ENCODE data around the gene TOP2B. TPM values are rescaled to one million over a fixed set of nuclear protein-coding genes. Genes with fewer than 3 reads are reported as not detected.

The TOP2B gene
- total RNA-seq, 1 donor from 2014 or later = 72.0 TPM

DNA sequence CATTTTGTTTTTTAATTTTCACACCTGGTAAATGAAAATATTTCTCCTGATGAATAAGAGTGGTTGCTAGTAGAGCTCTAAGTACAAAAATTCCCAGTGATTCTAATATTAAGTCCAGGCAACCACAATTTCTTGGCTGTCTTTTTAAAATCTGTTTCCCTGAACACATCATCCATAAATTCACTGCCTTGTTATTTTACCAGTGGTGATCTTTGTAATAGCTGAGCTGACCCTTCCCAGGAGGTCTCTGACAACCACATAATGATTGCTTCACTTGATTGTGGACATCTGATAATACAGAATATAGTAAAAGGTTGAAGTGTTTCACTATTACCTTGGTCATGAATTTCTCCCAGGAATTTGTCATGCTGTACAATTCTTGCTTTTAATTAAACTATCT lies 13.9 kb upstream of the TOP2B start:
- DNase-seq (ENCODE audit: low spot score) = no peak

DNA sequence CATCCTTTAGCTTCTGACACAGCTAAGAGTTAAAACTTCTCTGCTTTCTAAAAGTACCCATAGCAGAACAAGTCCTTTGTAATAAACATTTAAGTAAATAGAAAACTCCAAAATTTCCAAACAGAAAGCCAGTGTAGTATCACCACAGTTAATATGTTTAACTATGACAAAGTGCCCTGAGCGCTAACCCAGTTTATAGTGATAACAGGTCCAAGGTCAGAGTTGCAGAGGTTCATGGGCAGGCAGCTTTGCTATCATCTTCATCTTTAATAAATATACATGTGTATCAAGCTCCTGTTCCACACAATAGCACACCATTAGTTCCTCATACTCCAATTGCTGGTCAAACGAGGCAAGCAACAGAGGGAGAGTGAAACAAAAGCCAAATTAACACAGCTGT lies 12.4 kb upstream of the TOP2B start:
- no peak for DNase-seq (ENCODE audit: low spot score)

DNA sequence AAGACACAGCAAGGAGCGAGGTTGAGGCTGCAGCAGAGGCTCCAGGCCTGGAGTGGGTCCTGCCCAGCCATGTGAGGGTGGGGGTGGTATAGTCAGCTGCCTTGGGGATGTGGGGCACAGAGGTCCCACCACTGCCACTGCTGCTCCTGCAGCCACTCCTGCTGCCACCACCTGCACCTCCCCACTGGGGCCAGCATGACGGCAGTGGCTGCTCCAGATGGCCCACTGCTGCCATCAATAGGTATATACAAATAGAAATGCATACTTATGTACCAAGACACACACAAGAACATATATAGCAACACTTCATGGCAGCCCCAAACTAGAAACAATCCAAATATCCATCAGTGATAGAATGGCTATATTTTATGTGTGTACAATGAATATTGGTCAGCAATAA lies 10.0 kb upstream of the TOP2B start:
- no peak for DNase-seq (ENCODE audit: low spot score)

DNA sequence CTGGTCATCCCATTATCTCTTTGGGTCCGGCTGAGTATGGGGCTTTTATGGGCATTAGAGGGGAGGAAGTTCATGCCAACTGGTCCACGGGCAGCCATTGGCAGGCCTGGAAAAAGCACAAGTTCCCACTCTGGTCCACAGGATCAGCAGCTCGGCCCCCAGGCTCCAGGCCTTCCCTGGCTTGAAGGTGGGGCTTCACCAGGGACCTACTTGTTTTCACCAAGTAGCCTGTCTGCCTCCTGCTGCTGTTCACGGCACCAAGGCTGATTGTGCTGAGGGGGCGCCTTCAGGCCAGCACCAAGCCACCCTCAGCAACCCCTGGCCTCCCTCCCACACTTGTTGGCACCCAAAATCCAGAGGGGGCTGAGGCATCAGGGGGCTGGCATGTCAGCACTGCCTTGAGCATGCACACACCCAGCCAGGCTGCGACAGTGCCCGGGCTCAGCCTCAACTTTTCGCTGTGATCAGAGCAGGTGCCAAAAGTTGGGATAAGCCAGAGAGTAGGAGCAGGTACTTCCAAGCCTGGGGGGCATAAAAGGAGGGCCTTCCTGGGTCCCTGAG lies 9.1 kb upstream of the TOP2B start:
- no peak for DNase-seq (ENCODE audit: low spot score)

DNA sequence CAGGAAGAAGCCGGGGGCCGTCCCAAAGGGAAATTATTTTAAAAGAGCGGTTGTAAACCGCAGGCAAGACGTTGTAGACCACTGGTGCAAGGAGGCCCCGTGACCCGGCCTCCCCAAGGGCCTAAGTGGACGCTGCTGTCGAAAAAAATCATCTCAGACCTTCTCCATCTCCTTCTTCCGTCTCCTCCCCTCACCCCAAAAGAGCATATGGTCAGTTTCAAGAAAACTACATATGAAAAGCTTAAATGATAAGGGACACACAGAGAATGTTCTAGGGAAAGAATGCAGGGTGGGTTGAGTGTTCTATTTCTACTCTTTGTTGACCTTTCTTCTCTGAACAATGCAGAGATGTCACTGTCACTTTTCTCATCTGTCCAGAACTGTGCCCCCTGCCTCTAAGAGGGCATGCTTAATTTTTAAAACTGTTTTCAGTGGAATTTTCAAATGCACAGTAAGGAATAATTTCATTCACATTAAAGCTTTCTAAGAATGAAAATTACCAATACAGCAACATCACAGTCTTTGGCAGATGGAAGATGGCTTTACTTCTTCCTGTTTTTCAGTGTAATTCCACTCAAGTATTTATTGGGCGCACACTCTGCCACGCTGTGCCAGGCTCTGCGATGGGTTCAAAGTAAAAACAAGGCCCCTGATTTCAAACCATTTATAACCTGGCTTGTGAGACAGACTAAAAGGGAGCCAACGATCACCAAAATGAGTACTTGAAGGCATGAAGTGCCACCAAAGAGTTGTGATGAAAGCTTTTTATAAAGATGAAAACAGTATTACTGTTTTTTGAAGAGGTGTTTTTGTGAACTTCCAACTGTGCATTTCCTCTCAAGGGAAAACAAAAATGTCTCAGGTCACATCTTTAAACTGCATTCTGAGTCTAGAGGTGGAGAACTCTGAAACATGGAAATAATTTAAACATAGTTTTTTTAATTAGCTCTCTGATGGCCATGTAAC lies 891 bp upstream of the TOP2B start:
- no peak for DNase-seq (ENCODE audit: low spot score)

DNA sequence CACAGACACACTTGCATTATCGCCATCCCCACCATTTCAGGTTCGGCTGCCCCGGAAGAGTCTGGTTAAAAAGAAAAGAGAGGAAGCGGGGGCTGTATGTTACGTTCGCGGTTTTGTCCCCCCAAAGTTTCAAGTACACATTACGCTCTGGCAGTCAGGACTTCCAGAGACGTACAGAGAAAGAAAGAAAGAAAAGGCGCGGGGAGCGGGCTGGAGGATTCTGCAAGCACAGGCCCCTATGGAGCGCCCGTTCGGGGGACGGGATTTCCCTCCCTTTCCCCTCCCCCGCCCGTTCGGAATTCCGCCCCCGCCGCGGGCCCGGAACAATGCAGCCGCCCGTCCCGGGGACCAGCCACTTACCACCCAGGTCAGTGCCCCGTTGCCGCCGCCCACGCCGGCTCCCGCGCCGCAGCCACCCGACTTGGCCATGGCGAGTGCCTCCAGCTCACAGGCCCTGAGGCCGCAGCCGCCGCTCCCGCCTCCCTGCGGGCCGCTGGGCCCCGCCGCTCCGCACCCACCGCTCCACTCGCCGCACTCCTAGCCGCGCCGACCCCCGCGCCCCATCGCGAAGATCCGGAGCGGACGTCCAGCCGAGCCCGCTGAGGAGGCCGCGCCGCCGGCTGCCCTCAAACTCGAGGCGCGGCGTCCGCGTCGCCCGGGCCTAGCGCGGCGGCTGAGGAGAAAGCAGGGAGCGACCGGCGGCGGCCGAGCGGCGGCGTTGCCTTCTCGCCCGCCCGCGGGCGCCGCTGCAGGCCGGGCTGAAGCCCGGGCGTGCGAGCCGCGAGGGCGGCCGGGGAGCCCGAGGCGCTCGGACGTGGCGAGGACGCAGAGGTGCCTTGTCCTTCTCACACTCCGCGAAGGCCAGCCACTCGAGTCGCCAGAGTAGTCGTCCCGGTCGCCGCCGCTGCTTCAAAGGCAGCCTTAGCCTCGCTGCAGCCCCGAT lies 567 bp downstream of the TOP2B start:
- peak; percentile 94 for DNase-seq (ENCODE audit: low spot score)

DNA sequence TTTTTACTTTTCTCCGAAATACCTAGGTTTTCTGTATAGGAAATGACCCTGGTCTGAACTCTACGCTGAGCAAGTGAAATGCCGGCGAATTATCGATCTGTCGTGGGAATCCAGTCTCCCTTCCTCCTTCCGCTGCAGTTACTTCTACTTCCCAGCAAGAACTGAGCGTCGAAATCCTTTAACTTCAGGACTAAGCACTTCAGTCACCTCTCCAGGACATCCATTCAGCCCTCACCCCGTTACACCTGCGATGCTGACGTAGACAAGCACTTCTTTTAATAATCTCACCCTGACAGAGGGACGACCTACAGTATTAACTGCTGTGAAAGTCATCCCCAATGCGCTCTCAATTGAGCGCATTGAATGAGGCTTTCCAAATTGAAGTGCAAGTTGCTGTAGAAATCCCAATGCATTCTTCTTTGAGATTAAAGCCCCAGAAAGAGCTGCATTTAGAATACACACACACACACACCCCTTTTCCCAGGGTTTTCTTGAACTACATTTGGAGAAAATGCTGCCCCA lies 1.3 kb downstream of the TOP2B start:
- no peak for DNase-seq (ENCODE audit: low spot score)

DNA sequence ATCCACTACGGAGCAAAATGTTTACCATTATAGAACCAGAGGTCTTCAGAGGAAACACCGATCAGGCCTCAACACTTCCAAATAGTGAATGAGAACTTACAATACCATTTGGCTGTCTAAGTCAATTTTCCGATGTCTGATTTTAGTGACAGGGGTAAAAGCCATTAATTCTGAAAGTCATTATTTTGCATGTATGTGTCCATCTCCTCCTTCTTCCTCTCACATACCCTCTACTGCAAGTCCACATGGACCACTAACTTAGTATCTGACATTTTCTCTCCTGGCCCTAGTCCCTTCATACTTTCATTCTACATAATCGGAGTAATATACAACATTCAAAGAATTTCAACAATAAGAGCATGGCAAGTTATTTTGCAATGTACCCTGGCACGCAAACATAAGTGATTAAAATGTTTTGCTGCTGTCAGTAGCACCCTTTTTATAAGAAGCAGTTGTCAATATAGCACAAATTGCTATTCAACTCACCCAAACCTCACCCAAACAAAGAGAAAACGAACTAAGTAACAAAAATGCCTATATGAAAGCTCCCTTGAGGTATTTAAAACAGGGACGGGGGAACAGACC lies 1.9 kb downstream of the TOP2B start:
- DNase-seq (ENCODE audit: low spot score) = no peak

DNA sequence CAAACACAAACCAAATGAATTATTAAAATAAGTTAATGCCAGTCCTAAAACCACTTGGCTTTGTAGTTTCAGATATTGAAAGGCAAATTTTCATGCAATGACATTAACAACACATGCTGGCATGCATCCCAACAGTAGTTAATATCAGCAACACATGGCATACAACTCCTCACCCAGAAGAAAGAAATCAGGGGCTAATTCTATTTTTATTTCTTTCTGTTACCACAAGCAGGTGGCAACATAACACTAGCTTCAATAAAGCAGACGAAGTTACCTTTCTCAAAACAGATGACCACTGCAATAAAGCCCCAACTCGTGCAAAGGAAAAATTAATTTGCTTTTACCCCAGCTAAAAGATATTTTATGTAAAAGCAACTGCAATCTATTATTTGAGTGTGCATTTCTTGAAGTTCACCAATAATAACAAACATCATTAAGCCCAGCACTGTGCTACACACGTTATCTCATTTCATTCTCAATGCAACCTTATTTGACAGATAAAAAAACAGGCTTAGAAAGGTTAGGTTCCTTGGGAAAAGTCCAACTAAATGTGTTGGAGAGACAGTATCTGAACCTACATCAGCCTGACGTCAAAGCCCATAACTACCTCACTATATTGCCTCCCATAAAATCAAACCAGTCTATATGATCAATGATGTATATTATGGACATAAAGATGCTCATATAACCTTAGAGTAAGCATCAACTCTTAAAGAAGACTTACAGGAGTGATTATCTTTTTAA lies 2.8 kb downstream of the TOP2B start:
- no peak for DNase-seq (ENCODE audit: low spot score)

DNA sequence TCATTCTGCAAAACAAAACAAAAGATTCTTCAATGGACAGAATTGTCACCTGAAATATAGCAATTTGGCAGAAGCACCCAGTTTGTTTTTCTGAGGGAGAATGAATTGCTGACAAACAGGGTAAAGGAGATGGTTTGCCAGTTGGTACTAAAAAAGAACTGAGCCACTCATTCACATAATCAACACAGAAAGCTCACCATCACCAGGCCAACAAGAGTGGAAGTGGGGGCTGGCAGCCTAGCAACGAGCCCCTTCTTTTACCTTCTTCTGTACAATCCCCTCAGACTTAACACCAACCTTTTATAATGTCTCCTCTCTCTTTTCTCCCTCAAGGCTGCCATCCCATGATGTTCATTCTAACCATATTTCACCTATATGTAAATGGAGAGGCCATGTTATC lies 5.9 kb downstream of the TOP2B start:
- DNase-seq (ENCODE audit: low spot score) = no peak

DNA sequence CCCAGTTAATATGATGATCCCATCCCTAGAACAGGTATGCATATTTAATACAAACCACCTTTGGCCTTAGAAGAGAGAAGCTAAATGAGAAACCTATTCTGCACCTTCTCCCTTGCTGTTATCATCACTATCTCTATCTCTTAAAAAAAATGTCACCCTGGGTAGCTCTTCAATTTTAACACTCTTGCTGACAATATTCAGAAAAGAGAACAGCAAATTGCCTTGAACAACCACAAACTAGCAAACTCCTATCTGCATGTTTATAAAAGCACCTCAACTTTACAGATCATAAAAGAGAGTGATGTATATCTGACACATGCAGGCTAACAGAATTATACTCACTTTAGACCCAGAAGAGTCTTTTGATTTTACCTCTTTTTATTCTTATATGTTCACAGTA lies 7.4 kb downstream of the TOP2B start:
- DNase-seq (ENCODE audit: low spot score) = no peak

DNA sequence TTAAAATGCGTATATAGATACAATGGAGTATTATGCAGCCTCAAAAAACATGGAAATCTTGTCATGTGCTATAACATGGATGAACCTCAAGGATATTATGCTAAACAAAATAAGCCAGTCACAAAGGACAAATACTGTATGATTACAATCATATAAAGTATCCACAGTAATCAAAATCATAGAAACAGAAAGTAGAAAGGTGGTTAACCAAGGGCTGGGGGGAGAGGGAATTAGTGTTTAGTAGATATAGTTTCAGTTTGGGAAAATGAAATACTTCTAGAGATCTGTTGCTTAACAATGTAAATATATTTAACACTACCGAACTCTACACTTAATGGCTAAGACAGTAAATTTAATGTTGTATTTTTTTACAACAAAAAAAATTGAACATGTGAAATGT lies 9.0 kb downstream of the TOP2B start:
- no peak for DNase-seq (ENCODE audit: low spot score)

DNA sequence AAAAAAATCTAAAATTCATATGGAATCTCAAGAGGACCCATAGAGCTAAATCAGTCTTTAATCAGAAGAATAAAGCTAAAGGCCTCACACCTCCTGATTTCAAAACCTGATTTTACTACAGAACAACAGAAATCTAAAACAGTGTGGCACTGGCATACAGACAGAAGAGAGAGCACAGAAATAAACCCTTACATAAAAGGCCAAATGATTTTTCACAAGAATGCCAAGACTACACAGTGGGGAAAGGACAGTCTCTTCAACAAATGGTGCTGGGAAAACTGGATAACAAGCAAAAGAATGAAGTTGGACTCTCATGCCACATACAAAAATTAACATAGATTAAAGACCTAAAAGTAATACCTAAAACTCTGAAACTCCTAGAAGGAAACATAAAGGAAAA lies 10.1 kb downstream of the TOP2B start:
- DNase-seq (ENCODE audit: low spot score) = no peak

DNA sequence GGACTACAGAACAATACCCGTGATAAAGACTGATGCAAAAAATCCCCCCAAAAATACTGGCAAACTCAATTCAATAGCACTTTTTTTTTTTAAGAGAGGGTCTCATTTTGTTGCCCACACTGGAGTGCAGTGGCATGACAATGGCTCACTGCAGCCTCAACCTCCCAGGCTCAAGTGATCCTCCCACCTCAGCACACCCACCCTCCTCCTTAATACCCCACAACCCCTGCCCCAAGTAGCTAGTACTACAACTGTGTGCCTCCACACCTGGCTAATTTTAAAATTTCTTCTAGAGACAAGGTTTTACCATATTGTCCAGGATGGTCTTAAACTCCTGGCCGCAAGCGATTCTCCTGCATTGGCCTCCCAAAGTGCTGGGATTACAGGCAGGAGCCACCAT lies 11.4 kb downstream of the TOP2B start:
- no peak for DNase-seq (ENCODE audit: low spot score)

DNA sequence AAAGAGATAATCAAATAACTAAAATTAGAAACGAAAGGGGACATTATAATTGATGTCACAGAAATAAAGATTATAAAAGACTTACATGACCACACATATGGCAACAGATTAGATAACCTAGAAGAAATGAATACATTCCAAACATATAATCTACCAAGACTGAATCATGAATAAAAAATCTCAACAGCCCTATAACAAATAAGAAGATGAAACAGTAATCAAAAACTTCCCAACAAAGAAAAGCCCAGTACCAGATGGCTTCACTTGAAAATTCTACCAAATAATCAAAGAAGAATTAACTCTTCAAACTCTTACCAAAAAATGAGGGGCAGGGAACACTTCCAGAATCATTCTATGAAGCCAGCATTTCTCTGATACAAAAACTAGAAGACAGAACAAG lies 11.8 kb downstream of the TOP2B start:
- no peak for DNase-seq (ENCODE audit: low spot score)

DNA sequence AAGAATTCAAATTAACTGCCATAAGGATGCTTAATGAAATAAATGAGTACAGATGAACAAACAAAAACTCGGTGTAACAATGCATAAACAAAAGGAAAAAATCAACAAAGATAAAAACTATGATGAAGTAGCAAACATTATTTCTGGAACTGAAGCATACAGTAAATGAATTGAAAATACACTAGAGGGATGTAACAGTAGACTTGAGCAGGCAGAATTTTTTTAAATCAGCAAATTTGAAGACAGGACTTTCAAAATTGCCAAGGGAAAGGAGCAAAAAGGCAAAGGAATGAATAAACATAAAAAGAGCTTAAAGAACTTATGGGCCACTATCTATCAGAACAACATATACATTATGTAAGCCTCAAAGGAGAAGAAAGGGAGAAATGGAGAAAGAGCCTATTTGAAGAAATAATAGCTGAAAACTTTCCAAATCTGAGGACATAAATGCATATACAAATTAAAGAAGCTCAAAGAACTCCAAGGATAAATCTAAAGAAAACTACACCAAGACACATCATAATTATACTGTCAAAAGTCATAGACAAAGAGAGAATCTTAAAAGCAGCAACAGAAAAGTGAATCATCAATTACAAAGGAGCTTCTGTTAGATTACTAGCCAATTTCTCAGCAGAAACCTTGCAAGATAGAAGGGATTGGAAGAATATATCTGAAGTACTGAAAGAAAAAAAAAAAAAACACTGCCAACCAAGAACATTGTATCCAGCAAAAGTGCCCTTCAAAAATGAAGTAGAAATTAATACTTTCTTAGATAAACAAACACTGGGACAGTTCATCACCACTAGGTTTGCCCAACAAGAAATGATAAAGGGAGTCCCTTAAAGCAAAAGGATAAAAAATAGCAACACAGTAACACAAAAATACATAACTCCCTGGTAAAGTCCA lies 15.5 kb downstream of the TOP2B start:
- DNase-seq (ENCODE audit: low spot score) = no peak

DNA sequence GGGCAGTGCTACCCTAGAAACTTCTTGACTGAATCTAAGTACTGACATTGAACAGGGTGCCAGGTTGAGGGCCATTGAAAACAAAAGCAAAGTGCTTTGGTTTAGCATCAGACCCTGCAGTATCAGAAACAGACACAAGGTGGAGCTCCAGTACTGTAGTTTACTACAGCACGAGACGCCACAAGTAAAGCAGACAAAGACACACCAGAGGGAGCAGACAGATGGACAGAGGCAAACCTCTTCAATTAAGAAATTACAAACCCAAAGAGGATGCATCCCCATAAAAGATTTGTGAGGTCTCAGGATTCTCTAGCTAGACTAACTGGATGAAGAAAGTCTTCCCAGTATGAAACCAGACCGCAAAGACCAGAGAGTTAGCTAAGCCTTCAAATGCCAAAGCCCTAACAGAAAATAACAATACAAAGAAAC lies 16.6 kb downstream of the TOP2B start:
- no peak for DNase-seq (ENCODE audit: low spot score)

DNA sequence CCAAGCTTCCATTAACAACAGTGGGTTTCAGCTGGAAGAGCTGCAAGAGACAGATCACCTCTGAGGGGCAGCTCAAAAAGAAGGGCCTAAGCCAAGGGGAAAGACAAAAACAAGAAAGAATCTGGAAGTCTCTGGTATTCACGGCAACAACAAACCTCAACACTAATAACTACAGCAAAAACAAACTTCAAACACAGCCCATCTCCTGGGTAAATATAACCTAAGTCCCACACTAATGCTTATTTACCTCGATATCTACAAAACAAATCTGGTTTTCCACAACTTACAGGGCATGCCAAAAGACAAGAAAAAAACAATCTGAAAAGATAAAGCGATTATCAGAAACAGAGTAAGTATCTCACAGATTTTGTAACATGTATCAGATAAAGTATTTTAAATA lies 29.7 kb downstream of the TOP2B start:
- DNase-seq (ENCODE audit: low spot score) = no peak

DNA sequence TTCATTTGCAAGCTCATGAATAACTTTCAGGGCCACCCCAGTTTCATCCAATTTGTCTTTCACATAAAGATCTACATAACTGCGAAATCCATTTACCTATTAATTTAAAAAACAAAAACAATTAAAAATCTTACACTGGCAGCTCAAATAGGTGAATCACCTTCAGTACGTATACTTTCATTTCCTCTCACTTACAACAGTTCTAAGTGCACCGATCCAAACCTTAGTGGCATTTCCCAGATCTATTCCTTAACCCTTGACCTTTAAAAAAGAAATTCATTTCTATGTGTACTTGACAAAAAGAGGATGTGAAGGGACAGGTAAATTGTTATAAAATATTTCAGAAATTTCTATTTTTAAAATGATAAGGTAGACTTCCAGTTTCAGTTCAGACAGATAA lies 30.8 kb downstream of the TOP2B start:
- DNase-seq (ENCODE audit: low spot score) = no peak

All from mesenteric fat pad (tissue), 1 donor.